Measurements from ENCODE around the gene PALD1.

PALD1 gene

GRCh38 chr10:70588255-70588654 lies 109.7 kb downstream of the PALD1 start:
- Histone ChIP-seq H3F3A (ENCODE audit: insufficient read depth) (no peaks in the 10 kb centered on the region), H3K27ac (ENCODE audit: low read depth, low read length) (no peak overlapping the region), H3K4me2 (ENCODE audit: low read depth, low read length, poor library complexity, severe bottlenecking) (peak overlapping the region; percentile 25), H3K36me3 (ENCODE audit: low read length) (no peaks in the 10 kb centered on the region), H2AFZ (ENCODE audit: low read depth, low read length, severe bottlenecking) (no peak overlapping the region), H3K27me3 (ENCODE audit: low read length) (no peaks in the 10 kb centered on the region), H3K9ac (ENCODE audit: low read length) (no peak overlapping the region), H3K9me3 (ENCODE audit: insufficient read depth, low read length) (no peaks in the 10 kb centered on the region), H3K79me2 (ENCODE audit: insufficient read depth, low read length) (no peaks in the 10 kb centered on the region), H3K4me3 (ENCODE audit: insufficient read depth, low read length, poor library complexity, severe bottlenecking) (no peak overlapping the region), H3K9me2 (replicated peaks; ENCODE audit: insufficient read depth, low read length) (no peaks in the 10 kb centered on the region), H4K20me1 (ENCODE audit: low read depth, low read length) (no peaks in the 10 kb centered on the region)
- TF ChIP-seq CTCF (IDR thresholded peaks at IDR 0.05; ENCODE audit: insufficient read depth, low read length, poor library complexity, severe bottlenecking) (no peak), EZH2phosphoT487 (conservative IDR thresholded peaks at IDR 0.05; ENCODE audit: low read length) (no peak)

GRCh38 chr10:70588859-70589570 lies 110.4 kb downstream of the PALD1 start:
- Histone ChIP-seq H3K9ac (ENCODE audit: low read length) (no peak overlapping the region), H3K27ac (ENCODE audit: low read depth, low read length) (no peak overlapping the region), H3K9me3 (ENCODE audit: insufficient read depth, low read length) (no peaks in the 10 kb centered on the region), H3K9me2 (replicated peaks; ENCODE audit: insufficient read depth, low read length) (no peaks in the 10 kb centered on the region), H4K20me1 (ENCODE audit: low read depth, low read length) (no peaks in the 10 kb centered on the region), H3K79me2 (ENCODE audit: insufficient read depth, low read length) (no peaks in the 10 kb centered on the region), H3K27me3 (ENCODE audit: low read length) (no peaks in the 10 kb centered on the region), H3K36me3 (ENCODE audit: low read length) (no peaks in the 10 kb centered on the region), H3K4me2 (ENCODE audit: low read depth, low read length, poor library complexity, severe bottlenecking) (peak overlapping the region; percentile 25), H3F3A (ENCODE audit: insufficient read depth) (no peaks in the 10 kb centered on the region), H3K4me3 (ENCODE audit: insufficient read depth, low read length, poor library complexity, severe bottlenecking) (no peak overlapping the region), H2AFZ (ENCODE audit: low read depth, low read length, severe bottlenecking) (no peak overlapping the region)
- TF ChIP-seq EZH2phosphoT487 (conservative IDR thresholded peaks at IDR 0.05; ENCODE audit: low read length): no peak
- TF ChIP-seq CTCF (IDR thresholded peaks at IDR 0.05; ENCODE audit: insufficient read depth, low read length, poor library complexity, severe bottlenecking): no peak

- Histone ChIP-seq H3K79me2 (ENCODE audit: insufficient read depth, low read length) (no peaks in the 10 kb centered on the region), H3K9me2 (replicated peaks; ENCODE audit: insufficient read depth, low read length) (no peaks in the 10 kb centered on the region), H4K20me1 (ENCODE audit: low read depth, low read length) (no peaks in the 10 kb centered on the region), H3K4me3 (ENCODE audit: insufficient read depth, low read length, poor library complexity, severe bottlenecking) (no peak overlapping the region), H2AFZ (ENCODE audit: low read depth, low read length, severe bottlenecking) (no peak overlapping the region), H3K36me3 (ENCODE audit: low read length) (no peaks in the 10 kb centered on the region), H3K27ac (ENCODE audit: low read depth, low read length) (no peak overlapping the region), H3K9me3 (ENCODE audit: insufficient read depth, low read length) (no peaks in the 10 kb centered on the region), H3K27me3 (ENCODE audit: low read length) (no peaks in the 10 kb centered on the region), H3K4me2 (ENCODE audit: low read depth, low read length, poor library complexity, severe bottlenecking) (no peak overlapping the region), H3F3A (ENCODE audit: insufficient read depth) (no peaks in the 10 kb centered on the region), H3K9ac (ENCODE audit: low read length) (no peak overlapping the region)
- TF ChIP-seq EZH2phosphoT487 (conservative IDR thresholded peaks at IDR 0.05; ENCODE audit: low read length) (no peak), CTCF (IDR thresholded peaks at IDR 0.05; ENCODE audit: insufficient read depth, low read length, poor library complexity, severe bottlenecking) (no peak)
Observed at GRCh38 chr10:70589762-70590654, 111.4 kb downstream of the PALD1 start.

Measured in SU-DHL-6 (cell line).